ENCODE results near the gene GOLGA5. TPM values are rescaled to one million over a fixed set of nuclear protein-coding genes. Genes with fewer than 3 reads are reported as not detected.

Gene GOLGA5
- total RNA-seq, 1 donor from 2014 or later, result 51.9 TPM

DNA sequence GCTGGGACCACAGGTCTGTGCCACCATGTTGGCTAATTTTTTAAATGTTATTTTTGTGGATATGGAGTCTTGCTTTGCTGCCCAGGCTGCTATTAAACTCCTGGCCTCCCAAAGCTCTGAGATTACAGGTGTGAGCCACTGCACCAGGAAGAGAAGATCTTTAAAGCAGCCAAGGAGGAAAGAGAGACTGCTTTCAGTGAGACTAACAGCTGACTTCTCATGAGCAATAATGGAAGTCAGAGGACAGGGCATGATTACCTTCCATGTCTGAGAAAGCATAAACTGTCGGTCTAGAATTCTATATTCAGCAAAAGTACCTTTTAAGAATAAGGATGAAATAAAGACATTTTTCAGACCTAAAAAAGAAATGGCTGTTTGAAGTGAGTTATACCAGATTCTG is 71.6 kb downstream of the GOLGA5 start:
- Mint-ChIP-seq H3K36me3 (ENCODE audit: low read depth) (no peaks in the 10 kb centered on the region), H3K9me3 (ENCODE audit: low read depth) (peaks cover 8% of the 10 kb centered on the region), H3K4me1 (ENCODE audit: low read depth) (no peaks in the 10 kb centered on the region), H3K4me3 (ENCODE audit: unreplicated experiment) (no peak overlapping the region), H3K27ac (ENCODE audit: unreplicated experiment) (no peak overlapping the region), H3K27me3 (ENCODE audit: low read depth) (peaks cover 26% of the 10 kb centered on the region)
- TF ChIP-seq, protein P1, sequence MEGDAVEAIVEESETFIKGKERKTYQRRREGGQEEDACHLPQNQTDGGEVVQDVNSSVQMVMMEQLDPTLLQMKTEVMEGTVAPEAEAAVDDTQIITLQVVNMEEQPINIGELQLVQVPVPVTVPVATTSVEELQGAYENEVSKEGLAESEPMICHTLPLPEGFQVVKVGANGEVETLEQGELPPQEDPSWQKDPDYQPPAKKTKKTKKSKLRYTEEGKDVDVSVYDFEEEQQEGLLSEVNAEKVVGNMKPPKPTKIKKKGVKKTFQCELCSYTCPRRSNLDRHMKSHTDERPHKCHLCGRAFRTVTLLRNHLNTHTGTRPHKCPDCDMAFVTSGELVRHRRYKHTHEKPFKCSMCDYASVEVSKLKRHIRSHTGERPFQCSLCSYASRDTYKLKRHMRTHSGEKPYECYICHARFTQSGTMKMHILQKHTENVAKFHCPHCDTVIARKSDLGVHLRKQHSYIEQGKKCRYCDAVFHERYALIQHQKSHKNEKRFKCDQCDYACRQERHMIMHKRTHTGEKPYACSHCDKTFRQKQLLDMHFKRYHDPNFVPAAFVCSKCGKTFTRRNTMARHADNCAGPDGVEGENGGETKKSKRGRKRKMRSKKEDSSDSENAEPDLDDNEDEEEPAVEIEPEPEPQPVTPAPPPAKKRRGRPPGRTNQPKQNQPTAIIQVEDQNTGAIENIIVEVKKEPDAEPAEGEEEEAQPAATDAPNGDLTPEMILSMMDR (IDR thresholded peaks at IDR 0.05), result no peak
- DNase-seq (ENCODE audit: low spot score), result no peak

DNA sequence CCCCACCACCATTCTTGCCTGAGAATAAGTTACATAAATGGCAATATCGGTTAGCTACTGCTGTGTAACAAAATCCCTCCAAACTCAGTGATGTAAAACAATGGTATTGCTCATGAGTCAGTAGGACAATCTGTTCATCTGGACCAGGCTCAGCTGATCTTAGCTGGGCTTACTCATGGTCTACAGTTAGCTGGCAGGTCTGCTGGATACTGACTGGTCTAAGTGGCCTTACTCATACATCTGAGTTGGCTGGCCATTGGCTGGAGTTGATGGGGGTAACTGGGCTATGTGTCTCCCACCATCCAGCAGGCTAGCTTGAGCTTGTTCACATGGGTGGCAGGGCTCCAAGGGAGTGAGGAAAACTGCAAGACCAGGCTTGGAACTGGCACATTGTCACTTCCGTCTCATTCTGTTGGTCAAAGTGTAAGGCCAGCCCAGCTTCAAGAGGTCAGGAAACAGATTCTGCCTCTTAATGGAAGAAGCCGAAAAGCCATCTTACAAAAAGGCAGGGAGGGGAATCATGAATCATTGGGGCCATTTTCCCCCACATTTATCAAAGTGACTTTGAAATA is 72.2 kb downstream of the GOLGA5 start:
- H3K36me3 Mint-ChIP-seq (ENCODE audit: low read depth), result no peaks in the 10 kb centered on the region
- peaks cover 8% of the 10 kb centered on the region for H3K9me3 Mint-ChIP-seq (ENCODE audit: low read depth)
- TF ChIP-seq, protein P1 (IDR thresholded peaks at IDR 0.05), result no peak
- H3K4me3 Mint-ChIP-seq (ENCODE audit: unreplicated experiment), result no peak overlapping the region
- peaks cover 21% of the 10 kb centered on the region for H3K27me3 Mint-ChIP-seq (ENCODE audit: low read depth)
- H3K4me1 Mint-ChIP-seq (ENCODE audit: low read depth), result no peaks in the 10 kb centered on the region
- DNase-seq (ENCODE audit: low spot score), result no peak
- H3K27ac Mint-ChIP-seq (ENCODE audit: unreplicated experiment), result no peak overlapping the region

DNA sequence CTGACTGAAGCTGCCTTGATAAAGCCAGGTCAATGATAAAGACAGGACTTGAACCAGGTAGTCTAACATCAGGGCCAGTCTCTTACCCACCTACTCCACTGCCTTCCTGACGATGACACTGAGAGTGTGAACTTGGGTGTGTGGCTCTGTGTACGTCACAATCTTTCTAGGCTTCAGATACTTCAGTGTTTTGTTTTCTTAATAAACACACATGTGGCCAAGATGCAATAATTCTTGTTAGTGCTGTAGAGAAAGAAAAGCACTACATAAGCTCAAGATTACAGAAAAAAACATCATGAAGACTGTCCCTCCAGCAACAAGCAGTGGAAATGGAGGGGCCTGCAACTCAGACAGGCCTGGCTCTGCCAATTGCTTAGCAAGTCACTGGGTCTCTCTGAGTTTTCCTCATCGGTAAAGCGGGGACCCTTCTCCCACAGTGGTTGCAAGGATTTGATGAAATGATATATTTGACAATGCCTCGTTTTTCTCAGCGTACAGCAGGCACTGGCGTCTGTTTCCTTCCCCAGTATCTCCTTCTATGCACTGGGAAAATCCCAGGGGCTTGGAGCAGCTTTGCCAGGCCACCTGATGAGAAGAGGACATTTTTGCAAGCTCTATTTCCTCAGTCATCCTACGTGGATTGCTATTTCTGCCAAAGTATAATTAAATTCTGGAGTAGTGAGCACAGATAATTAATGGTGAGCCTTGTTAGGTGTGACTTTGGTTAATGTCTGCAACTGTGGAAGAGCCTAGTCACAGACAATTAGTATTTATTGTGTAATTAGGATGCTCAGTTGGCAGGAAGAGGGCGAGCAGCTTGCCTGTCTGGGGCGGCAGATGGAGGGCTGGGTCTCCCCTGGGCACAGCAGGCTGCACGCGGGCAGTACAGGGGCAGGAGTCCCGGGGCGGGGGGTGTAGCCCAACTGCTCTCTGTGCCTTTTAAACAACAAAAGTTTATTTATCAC is 73.1 kb downstream of the GOLGA5 start:
- H3K4me1 Mint-ChIP-seq (ENCODE audit: low read depth), result no peaks in the 10 kb centered on the region
- TF ChIP-seq, protein P1 (IDR thresholded peaks at IDR 0.05), result no peak
- H3K36me3 Mint-ChIP-seq (ENCODE audit: low read depth), result no peaks in the 10 kb centered on the region
- no peak overlapping the region for H3K27ac Mint-ChIP-seq (ENCODE audit: unreplicated experiment)
- no peak for DNase-seq (ENCODE audit: low spot score)
- H3K27me3 Mint-ChIP-seq (ENCODE audit: low read depth), result peaks cover 21% of the 10 kb centered on the region
- no peak overlapping the region for H3K4me3 Mint-ChIP-seq (ENCODE audit: unreplicated experiment)
- H3K9me3 Mint-ChIP-seq (ENCODE audit: low read depth), result peaks cover 8% of the 10 kb centered on the region

DNA sequence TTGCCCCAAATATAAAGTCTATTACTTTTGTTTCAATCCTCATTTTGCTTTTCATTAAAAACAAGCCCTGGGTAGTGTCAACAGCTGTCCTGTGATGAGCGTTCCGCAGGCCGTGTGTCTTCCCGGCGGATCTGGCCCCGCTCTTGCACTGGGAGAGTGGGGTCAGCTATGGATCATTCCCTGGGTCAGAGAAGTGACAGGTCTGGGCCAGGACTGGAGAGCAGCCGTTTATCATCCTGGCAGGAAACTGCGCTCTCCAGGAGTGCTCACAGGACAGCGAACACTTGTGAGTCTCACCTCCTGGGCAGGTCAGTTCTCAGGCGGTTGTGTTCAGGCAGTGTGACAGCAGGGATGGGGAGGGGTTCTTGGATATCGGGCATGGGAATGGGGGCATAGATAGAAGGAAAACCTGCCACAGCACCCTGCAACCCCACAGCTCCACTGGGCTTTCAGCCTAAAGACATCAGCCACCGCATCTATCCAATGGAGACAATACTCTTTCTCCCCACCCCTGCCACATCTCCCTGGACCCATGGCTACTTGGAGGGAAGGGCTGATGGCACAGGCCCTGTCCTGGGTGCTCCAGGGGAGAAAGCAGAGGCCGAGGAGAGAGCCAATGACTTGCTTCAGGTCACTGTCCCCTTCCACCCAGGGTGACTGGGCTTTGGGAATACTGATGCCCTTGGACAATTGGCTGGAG is 81.0 kb downstream of the GOLGA5 start:
- TF ChIP-seq, protein P1 (IDR thresholded peaks at IDR 0.05), result no peak
- Mint-ChIP-seq H3K4me3 (ENCODE audit: unreplicated experiment) (no peak overlapping the region), H3K4me1 (ENCODE audit: low read depth) (no peaks in the 10 kb centered on the region), H3K27me3 (ENCODE audit: low read depth) (peaks cover 45% of the 10 kb centered on the region), H3K36me3 (ENCODE audit: low read depth) (peaks cover 2% of the 10 kb centered on the region), H3K9me3 (ENCODE audit: low read depth) (peaks cover 8% of the 10 kb centered on the region), H3K27ac (ENCODE audit: unreplicated experiment) (no peak overlapping the region)
- DNase-seq (ENCODE audit: low spot score), result no peak
